ENCODE data around the gene GPR39. TPM values are rescaled to one million over a fixed set of nuclear protein-coding genes. Genes with fewer than 3 reads are reported as not detected.

GPR39 gene
- total RNA-seq, 1 experiment from 2014 or later = 9.0 TPM

DNA sequence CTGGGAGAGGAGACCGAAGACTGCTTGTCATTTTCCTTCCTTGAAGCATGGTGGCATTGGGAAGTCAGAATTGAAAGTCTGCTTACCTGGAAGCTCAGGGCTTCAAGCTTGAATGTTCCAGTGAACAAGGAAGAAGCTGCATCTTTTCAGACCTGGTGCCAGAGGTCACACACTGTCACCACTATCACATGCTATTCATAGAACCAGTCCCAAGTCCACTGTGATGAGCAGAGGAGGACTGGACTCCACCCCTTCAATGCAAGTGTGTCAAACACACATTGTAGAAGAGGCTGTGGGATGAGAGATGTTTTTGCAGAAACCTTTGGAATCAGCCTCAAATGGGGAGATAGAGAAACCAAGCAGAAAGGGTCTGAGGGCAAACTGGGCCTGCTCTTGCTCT lies 172.0 kb downstream of the GPR39 start:
- Histone ChIP-seq H3K4me1 (ENCODE audit: control insufficient read depth, insufficient read depth, low read length) (no peaks in the 10 kb centered on the region), H3K9me3 (ENCODE audit: control insufficient read depth, insufficient read depth, low read depth, low read length) (no peaks in the 10 kb centered on the region), H3K27ac (ENCODE audit: low read length) (no peak overlapping the region), H3K4me3 (ENCODE audit: low read depth in 2 of 2, low read length in 2 of 2) (no peak overlapping the region), H3K27me3 (ENCODE audit: control insufficient read depth, insufficient read depth, low read length) (no peaks in the 10 kb centered on the region), H3K36me3 (ENCODE audit: control insufficient read depth, insufficient read depth, low read length) (no peaks in the 10 kb centered on the region)
- DNase-seq (ENCODE audit: low read depth, low spot score) = no peak
- CTCF ChIA-PET = no interaction called here
- TF ChIP-seq POLR2AphosphoS5 (IDR thresholded peaks at IDR 0.05; ENCODE audit: low read depth, low read length) (no peak), TCF7L2 (IDR thresholded peaks at IDR 0.05; ENCODE audit: low read depth, low read length) (no peak), SIN3A (IDR thresholded peaks at IDR 0.05; ENCODE audit: borderline replicate concordance, insufficient read depth, low read depth, low read length) (no peak)
- TF ChIP-seq, protein P1, sequence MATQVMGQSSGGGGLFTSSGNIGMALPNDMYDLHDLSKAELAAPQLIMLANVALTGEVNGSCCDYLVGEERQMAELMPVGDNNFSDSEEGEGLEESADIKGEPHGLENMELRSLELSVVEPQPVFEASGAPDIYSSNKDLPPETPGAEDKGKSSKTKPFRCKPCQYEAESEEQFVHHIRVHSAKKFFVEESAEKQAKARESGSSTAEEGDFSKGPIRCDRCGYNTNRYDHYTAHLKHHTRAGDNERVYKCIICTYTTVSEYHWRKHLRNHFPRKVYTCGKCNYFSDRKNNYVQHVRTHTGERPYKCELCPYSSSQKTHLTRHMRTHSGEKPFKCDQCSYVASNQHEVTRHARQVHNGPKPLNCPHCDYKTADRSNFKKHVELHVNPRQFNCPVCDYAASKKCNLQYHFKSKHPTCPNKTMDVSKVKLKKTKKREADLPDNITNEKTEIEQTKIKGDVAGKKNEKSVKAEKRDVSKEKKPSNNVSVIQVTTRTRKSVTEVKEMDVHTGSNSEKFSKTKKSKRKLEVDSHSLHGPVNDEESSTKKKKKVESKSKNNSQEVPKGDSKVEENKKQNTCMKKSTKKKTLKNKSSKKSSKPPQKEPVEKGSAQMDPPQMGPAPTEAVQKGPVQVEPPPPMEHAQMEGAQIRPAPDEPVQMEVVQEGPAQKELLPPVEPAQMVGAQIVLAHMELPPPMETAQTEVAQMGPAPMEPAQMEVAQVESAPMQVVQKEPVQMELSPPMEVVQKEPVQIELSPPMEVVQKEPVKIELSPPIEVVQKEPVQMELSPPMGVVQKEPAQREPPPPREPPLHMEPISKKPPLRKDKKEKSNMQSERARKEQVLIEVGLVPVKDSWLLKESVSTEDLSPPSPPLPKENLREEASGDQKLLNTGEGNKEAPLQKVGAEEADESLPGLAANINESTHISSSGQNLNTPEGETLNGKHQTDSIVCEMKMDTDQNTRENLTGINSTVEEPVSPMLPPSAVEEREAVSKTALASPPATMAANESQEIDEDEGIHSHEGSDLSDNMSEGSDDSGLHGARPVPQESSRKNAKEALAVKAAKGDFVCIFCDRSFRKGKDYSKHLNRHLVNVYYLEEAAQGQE (IDR thresholded peaks at IDR 0.05; ENCODE audit: insufficient read depth in 1 of 2, low read depth in 2 of 2, low read length in 1 of 2) = no peak
- TF ChIP-seq, protein P2, sequence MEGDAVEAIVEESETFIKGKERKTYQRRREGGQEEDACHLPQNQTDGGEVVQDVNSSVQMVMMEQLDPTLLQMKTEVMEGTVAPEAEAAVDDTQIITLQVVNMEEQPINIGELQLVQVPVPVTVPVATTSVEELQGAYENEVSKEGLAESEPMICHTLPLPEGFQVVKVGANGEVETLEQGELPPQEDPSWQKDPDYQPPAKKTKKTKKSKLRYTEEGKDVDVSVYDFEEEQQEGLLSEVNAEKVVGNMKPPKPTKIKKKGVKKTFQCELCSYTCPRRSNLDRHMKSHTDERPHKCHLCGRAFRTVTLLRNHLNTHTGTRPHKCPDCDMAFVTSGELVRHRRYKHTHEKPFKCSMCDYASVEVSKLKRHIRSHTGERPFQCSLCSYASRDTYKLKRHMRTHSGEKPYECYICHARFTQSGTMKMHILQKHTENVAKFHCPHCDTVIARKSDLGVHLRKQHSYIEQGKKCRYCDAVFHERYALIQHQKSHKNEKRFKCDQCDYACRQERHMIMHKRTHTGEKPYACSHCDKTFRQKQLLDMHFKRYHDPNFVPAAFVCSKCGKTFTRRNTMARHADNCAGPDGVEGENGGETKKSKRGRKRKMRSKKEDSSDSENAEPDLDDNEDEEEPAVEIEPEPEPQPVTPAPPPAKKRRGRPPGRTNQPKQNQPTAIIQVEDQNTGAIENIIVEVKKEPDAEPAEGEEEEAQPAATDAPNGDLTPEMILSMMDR (IDR thresholded peaks at IDR 0.05) = no peak
- intact Hi-C loops (cut with micrococcal nuclease; ENCODE audit: unreplicated experiment) = no loop called here
- in situ Hi-C loops (cut with HindIII; ENCODE audit: low pct_unique_long_range_greater_than_20kb, low sequenced_read_pairs) = no loop called here
- no peak for ATAC-seq
- BruUV-seq (replicated peaks) = no TSS peak
- POLR2A ChIA-PET = no interaction called here

DNA sequence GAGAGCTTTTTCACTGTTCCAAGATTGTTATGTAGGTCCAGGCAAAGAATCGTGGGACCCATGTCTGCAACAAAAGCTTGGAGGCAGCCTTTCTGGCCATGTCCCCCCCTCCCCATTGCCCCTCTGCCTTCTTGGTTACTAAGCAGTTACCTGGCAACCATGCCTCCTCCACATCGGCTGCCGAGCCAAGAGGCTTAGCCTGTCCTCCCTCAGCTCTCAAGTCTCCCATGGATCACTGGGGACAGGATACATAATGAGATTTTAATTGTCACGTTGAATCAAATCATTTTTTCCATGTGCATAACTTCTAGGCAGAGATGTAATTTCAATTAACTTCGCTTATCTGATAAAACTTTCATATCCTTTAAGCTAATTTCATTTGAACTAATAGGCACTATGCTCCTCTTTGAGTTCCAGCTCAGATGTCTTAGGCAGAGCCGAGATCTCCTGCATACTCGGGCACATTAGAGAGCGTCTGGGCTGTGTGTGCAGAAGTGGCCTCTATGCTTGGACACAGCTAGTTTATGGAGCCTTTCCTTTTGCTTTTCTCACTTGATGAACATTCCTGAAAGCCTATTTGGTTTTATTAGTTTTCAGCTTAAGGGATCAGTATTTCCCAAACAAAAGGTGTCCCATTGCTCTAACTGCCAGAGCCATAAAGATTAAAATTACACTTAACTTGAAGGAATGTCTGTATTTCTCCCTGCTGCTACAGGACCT lies 172.7 kb downstream of the GPR39 start:
- H3K9me3 ChIP-seq (ENCODE audit: control insufficient read depth, insufficient read depth, low read depth, low read length) = no peaks in the 10 kb centered on the region
- ATAC-seq (no peak), DNase-seq (ENCODE audit: low read depth, low spot score) (no peak)
- in situ Hi-C loops (cut with HindIII; ENCODE audit: low pct_unique_long_range_greater_than_20kb, low sequenced_read_pairs) = no loop called here
- CTCF ChIA-PET = no interaction called here
- intact Hi-C loops (cut with micrococcal nuclease; ENCODE audit: unreplicated experiment) = no loop called here
- no peak overlapping the region for H3K4me3 ChIP-seq (ENCODE audit: low read depth in 2 of 2, low read length in 2 of 2)
- H3K36me3 ChIP-seq (ENCODE audit: control insufficient read depth, insufficient read depth, low read length) = no peaks in the 10 kb centered on the region
- no peaks in the 10 kb centered on the region for H3K4me1 ChIP-seq (ENCODE audit: control insufficient read depth, insufficient read depth, low read length)
- H3K27ac ChIP-seq (ENCODE audit: low read length) = no peak overlapping the region
- TF ChIP-seq, protein P2 (IDR thresholded peaks at IDR 0.05) = no peak
- TF ChIP-seq POLR2AphosphoS5 (IDR thresholded peaks at IDR 0.05; ENCODE audit: low read depth, low read length) = no peak
- no peak for TF ChIP-seq TCF7L2 (IDR thresholded peaks at IDR 0.05; ENCODE audit: low read depth, low read length)
- TF ChIP-seq, protein P1 (IDR thresholded peaks at IDR 0.05; ENCODE audit: insufficient read depth in 1 of 2, low read depth in 2 of 2, low read length in 1 of 2) = no peak
- TF ChIP-seq SIN3A (IDR thresholded peaks at IDR 0.05; ENCODE audit: borderline replicate concordance, insufficient read depth, low read depth, low read length) = no peak
- no peaks in the 10 kb centered on the region for H3K27me3 ChIP-seq (ENCODE audit: control insufficient read depth, insufficient read depth, low read length)
- POLR2A ChIA-PET = no interaction called here
- BruUV-seq (replicated peaks) = no TSS peak

Measured in Panc1 (cell line).